Measurements from ENCODE around the gene KCNG2.

Gene KCNG2

DNA sequence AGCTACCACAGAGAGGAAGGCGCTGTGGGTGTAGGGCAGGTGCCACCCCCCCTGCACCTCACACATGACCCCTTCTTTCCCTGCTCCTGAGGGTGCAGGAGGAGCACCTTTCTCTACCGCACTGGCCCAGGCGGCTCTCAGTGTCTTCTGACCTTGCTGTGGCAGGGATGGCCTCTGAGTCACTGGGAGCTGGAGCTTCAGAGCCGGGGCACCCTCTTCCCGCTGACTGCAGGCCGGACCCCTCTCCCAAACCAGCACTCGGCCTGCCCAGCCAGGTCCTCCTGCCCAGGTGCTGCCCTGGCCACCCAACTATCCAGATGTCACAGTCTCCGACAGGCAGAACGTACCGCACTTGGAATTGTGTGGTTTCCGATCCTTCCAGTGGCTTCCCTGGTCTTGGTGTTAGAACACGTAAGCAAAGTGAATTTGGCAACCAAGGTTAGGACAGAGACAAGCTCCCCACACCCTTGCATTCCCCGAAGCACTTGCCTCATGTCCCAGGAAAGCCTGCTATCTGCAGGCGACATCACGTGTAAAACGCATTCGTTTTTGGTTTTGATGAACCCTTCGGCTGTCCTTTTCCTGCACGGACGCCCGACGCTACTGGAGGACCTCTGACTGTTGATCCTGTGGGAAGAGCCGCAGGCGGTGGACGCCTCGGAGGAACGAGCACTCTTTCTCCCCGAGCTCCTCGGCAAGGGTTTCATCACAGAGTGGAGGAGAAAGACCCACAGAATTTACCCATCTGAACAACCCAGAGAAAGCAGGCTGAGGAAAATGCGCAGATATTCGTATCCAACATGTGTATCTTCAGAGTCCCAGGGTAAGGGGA is 24.7 kb upstream of the KCNG2 start:
- Mint-ChIP-seq H3K36me3 (ENCODE audit: low read depth) (no peaks in the 10 kb centered on the region), H3K4me1 (ENCODE audit: low read depth) (no peaks in the 10 kb centered on the region), H3K27ac (no peak overlapping the region), H3K27me3 (ENCODE audit: low read depth) (no peaks in the 10 kb centered on the region), H3K4me3 (no peak overlapping the region), H3K9me3 (peaks cover 4% of the 10 kb centered on the region)
- no peak for DNase-seq (ENCODE audit: low spot score)

DNA sequence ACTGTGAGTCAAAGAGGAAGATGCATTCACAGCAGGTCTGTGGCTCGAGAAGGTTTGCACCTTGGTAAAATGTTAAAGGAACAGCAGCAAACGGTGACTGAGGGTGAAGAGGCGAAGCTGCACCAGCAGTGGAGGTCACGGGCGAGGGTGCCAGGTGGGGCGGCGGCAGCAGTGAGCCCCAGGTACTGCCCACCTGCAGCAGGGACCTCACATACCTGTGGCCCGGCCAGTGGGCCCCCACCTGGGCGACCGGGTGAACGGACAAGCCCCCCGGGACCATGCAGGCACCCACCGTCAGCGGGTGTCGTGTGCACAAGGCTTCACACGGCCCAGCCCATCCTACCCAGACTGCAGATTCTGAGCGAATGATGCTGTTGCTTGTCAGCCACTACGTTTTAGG is 23.6 kb upstream of the KCNG2 start:
- Mint-ChIP-seq H3K27ac (no peak overlapping the region), H3K4me1 (ENCODE audit: low read depth) (no peaks in the 10 kb centered on the region), H3K27me3 (ENCODE audit: low read depth) (no peaks in the 10 kb centered on the region), H3K9me3 (no peaks in the 10 kb centered on the region), H3K36me3 (ENCODE audit: low read depth) (no peaks in the 10 kb centered on the region), H3K4me3 (no peak overlapping the region)
- no peak for DNase-seq (ENCODE audit: low spot score)

DNA sequence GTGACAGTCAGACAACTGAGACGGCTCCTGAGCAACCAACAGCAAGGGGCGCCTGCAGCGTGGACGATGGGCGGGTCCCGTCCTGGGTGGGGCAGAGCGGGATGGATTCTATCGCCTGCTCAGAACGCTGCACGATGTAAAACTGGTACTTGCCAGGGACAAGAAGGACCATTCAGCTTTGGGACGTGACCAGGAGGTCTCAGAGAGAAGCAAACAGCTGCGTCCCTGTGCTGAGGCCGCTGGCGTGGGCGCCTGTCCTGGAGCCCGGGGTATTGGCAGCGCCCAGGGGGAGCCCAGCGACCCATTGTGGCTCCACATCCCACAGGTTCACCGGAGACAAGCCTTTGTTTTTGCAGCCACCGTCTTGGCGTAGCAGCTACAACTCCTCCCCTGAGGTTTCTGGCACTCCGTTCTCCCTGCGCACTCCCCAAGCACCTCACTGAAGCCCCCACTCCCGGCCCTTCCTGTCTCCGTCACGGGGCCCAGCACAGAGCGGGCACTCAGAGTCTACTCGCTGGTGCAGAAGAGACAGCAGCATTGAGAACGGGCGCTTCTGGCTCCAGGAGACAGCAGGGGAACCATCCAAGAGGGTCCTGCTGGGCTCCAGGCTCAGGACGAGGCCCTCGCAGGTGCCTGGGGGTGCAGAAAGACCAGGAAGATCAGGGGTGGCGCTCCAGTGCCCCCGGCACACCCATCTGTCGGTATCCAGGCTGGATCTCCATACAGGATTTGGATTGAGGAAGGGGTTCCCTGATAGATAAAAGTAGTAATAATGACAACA is 22.1 kb upstream of the KCNG2 start:
- no peaks in the 10 kb centered on the region for H3K4me1 Mint-ChIP-seq (ENCODE audit: low read depth)
- no peak for DNase-seq (ENCODE audit: low spot score)
- no peaks in the 10 kb centered on the region for H3K27me3 Mint-ChIP-seq (ENCODE audit: low read depth)
- H3K36me3 Mint-ChIP-seq (ENCODE audit: low read depth) = no peaks in the 10 kb centered on the region
- no peak overlapping the region for H3K27ac Mint-ChIP-seq
- H3K9me3 Mint-ChIP-seq = no peaks in the 10 kb centered on the region
- no peak overlapping the region for H3K4me3 Mint-ChIP-seq

GRCh38 chr18:79776674-79777073 is 21.1 kb upstream of the KCNG2 start:
- no peak overlapping the region for H3K4me3 Mint-ChIP-seq
- no peaks in the 10 kb centered on the region for H3K36me3 Mint-ChIP-seq (ENCODE audit: low read depth)
- H3K27me3 Mint-ChIP-seq (ENCODE audit: low read depth) = no peaks in the 10 kb centered on the region
- H3K27ac Mint-ChIP-seq = no peak overlapping the region
- no peak for DNase-seq (ENCODE audit: low spot score)
- no peaks in the 10 kb centered on the region for H3K9me3 Mint-ChIP-seq
- H3K4me1 Mint-ChIP-seq (ENCODE audit: low read depth) = no peaks in the 10 kb centered on the region

DNA sequence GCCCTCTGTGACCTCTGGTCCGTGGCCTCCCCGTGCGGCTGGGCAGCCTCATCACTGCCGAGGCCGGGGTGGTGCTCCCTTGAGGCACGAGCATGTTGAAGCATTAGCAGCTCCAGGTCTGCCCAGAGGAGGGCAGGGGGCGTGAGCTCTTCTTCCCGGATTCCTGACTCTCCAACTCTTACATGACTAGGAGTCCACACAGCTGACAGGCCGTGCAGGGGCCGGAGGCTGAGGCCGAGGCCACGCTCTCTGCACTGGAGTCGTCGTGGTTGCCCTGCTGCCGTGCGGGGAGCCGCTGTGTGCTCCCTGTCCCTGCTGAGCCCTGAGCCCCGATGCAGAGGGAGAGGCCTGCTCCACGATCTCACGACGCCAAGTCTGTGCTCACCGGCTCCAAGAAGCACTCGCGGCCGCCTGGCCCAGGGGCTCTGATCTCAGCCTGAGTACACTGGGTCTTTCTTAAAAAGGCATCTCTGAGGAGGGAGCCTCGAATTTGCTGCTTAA is 19.4 kb upstream of the KCNG2 start:
- no peak for DNase-seq (ENCODE audit: low spot score)
- H3K4me3 Mint-ChIP-seq = no peak overlapping the region
- H3K4me1 Mint-ChIP-seq (ENCODE audit: low read depth) = no peaks in the 10 kb centered on the region
- no peak overlapping the region for H3K27ac Mint-ChIP-seq
- no peaks in the 10 kb centered on the region for H3K9me3 Mint-ChIP-seq
- no peaks in the 10 kb centered on the region for H3K27me3 Mint-ChIP-seq (ENCODE audit: low read depth)
- no peaks in the 10 kb centered on the region for H3K36me3 Mint-ChIP-seq (ENCODE audit: low read depth)

GRCh38 chr18:79779021-79779699 is 18.6 kb upstream of the KCNG2 start:
- H3K4me3 Mint-ChIP-seq = no peak overlapping the region
- H3K4me1 Mint-ChIP-seq (ENCODE audit: low read depth) = no peaks in the 10 kb centered on the region
- no peaks in the 10 kb centered on the region for H3K27me3 Mint-ChIP-seq (ENCODE audit: low read depth)
- no peak for DNase-seq (ENCODE audit: low spot score)
- no peaks in the 10 kb centered on the region for H3K9me3 Mint-ChIP-seq
- H3K36me3 Mint-ChIP-seq (ENCODE audit: low read depth) = no peaks in the 10 kb centered on the region
- H3K27ac Mint-ChIP-seq = no peak overlapping the region

DNA sequence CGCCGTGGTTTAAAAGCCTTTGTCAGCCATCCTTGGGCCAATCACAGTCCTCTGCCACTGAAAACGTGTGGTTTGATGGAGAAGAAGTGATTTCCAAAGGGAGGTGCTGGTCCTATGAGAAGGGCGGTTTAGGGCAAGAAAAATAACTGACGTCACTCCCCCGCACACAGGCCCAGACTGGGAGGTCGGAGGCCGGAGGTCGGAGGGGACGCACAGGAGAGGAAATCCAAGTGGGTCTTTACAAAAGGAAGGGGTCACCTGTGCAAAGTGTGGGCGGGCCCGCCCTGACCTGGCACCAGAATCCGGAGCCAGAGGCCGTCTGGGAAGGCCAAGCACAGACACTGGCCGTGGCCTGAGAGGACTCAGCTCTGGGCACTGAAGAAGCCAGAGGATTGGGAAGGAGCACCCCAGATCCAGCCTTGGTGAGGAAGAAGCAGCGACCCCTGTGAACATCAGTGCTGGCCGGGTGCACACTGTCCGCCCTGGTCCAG is 18.0 kb upstream of the KCNG2 start:
- Mint-ChIP-seq H3K4me1 (ENCODE audit: low read depth) (no peaks in the 10 kb centered on the region), H3K27me3 (ENCODE audit: low read depth) (no peaks in the 10 kb centered on the region), H3K4me3 (no peak overlapping the region), H3K9me3 (no peaks in the 10 kb centered on the region), H3K27ac (no peak overlapping the region), H3K36me3 (ENCODE audit: low read depth) (no peaks in the 10 kb centered on the region)
- DNase-seq (ENCODE audit: low spot score) = no peak

DNA sequence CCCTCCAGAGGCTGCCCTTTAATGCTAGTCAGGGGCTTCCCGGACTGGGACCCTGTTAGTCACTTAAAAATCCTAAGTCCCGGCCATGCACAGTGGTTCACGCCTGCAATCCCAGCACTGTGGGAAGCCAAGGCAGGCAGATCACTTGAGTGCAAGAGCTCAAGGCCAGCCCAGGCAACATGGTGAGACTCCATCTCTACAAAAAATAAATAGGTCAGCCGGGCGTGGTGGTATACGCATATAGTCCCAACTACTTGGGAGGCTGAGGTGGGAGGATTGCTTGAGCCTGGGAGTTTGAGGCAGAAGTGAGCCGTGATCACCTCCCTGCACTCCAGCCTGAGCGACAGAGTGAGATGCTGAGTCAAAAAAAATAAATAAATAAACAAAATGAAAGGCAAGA is 17.2 kb upstream of the KCNG2 start:
- Mint-ChIP-seq H3K27me3 (ENCODE audit: low read depth) (no peaks in the 10 kb centered on the region), H3K36me3 (ENCODE audit: low read depth) (no peaks in the 10 kb centered on the region), H3K4me1 (ENCODE audit: low read depth) (no peaks in the 10 kb centered on the region), H3K4me3 (no peak overlapping the region), H3K9me3 (no peaks in the 10 kb centered on the region), H3K27ac (no peak overlapping the region)
- no peak for DNase-seq (ENCODE audit: low spot score)

DNA sequence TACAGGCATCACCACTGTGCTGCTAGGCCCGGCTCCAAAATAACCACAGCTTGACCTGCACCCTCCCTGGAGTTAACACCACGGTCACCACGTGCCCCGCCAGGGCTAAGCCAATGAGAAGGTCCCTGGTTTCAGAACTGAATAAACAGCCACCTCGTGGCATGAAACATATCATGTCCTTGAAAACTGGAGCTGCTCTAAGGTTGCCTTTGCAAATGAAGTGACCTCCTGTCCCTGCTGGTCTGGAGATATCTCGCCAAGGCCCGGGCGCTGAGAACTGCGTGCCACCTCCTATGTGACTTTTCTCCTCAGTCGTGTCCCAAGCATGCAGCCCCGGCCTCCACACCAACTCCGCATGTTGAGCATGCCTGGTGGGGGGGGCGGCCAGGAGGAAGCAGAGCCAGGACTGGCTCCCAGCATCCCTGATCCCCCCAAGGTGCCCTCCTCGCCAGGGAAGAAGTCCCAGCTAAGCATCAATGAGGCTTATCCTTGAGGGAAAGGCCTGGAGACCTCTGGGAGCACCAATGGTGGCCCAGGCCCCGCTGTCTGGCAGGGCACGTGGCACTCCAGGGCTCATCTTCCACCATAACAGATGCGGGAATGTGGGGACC is 16.3 kb upstream of the KCNG2 start:
- no peak for DNase-seq (ENCODE audit: low spot score)
- Mint-ChIP-seq H3K4me1 (ENCODE audit: low read depth) (no peaks in the 10 kb centered on the region), H3K9me3 (no peaks in the 10 kb centered on the region), H3K27ac (no peak overlapping the region), H3K27me3 (ENCODE audit: low read depth) (peaks cover 2% of the 10 kb centered on the region), H3K36me3 (ENCODE audit: low read depth) (no peaks in the 10 kb centered on the region), H3K4me3 (no peak overlapping the region)

- H3K27ac Mint-ChIP-seq = no peak overlapping the region
- H3K36me3 Mint-ChIP-seq (ENCODE audit: low read depth) = no peaks in the 10 kb centered on the region
- peaks cover 14% of the 10 kb centered on the region for H3K27me3 Mint-ChIP-seq (ENCODE audit: low read depth)
- DNase-seq (ENCODE audit: low spot score) = no peak
- no peaks in the 10 kb centered on the region for H3K4me1 Mint-ChIP-seq (ENCODE audit: low read depth)
- no peaks in the 10 kb centered on the region for H3K9me3 Mint-ChIP-seq
- H3K4me3 Mint-ChIP-seq = no peak overlapping the region
Observed at GRCh38 chr18:79782566-79783308, 15.0 kb upstream of the KCNG2 start.

GRCh38 chr18:79784071-79784913 is 13.4 kb upstream of the KCNG2 start:
- H3K27me3 Mint-ChIP-seq (ENCODE audit: low read depth) = peaks cover 21% of the 10 kb centered on the region
- no peaks in the 10 kb centered on the region for H3K36me3 Mint-ChIP-seq (ENCODE audit: low read depth)
- H3K9me3 Mint-ChIP-seq = no peaks in the 10 kb centered on the region
- DNase-seq (ENCODE audit: low spot score) = no peak
- no peak overlapping the region for H3K4me3 Mint-ChIP-seq
- no peaks in the 10 kb centered on the region for H3K4me1 Mint-ChIP-seq (ENCODE audit: low read depth)
- no peak overlapping the region for H3K27ac Mint-ChIP-seq

DNA sequence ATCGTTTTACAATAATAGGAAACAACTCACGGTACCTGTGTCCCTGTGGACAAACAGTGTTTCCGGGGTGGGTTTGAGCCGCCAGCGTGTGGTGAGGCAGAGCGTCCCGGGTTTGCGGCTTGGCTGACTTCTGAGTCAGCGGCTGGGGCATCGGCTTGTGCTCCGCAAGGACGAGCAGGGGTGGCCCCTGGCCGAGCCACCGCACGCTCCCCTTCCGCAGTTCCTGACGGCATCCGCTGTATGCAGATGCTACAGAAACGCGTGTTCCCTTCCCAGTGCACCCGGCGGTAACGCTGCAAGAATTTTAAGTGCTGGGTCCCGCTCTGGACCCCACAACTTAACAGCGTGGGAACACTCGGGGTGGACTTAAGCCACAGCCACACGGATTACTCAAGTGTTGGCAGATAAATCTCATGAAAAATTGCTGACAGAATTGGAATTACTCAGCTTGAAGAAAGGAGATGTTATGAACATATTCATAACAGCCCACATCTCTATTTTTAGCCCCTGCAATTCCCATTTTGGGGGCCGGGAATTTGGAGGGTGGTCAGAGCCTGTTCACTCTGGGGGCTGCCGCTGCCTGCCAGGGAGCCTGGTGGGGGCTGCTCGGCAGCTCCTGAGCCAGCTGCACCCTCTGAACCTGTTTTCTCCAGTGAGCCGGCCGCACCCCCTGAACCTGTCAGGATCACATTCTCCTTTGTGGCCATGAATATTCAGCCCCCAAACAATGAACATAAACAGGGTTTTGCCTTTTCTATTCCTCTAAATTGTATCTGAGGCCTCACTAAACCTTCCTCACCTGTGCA is 12.6 kb upstream of the KCNG2 start:
- Mint-ChIP-seq H3K9me3 (no peaks in the 10 kb centered on the region), H3K27ac (no peak overlapping the region), H3K4me3 (no peak overlapping the region), H3K4me1 (ENCODE audit: low read depth) (no peaks in the 10 kb centered on the region), H3K36me3 (ENCODE audit: low read depth) (no peaks in the 10 kb centered on the region), H3K27me3 (ENCODE audit: low read depth) (peaks cover 26% of the 10 kb centered on the region)
- DNase-seq (ENCODE audit: low spot score) = no peak
